Body of pancreas (tissue), 4 donors: ENCODE data around the gene WFDC9. TPM values are rescaled to one million over a fixed set of nuclear protein-coding genes. Genes with fewer than 3 reads are reported as not detected.
"Not testable (repeated sequence)": the region's sequence is repeated elsewhere in the genome, so short reads cannot be mapped to it uniquely, and the experiment has no call there.

ENCODE experiments used
- ATAC-seq: fragments of 150-250 bp; one replicate; pipeline ENCODE4 v1.9.1; 2016
- DNase-seq, 4 donors: peaks; one replicate each; pipeline ENCODE4 v3.0.0-alpha.2; 2019
- H3K27ac ChIP-seq, 4 donors: fragments of 200-600 bp; sonication (generic); 1 replicate in 3 of 4; 2 replicates in 1 of 4; pipeline versions ENCODE4 v1.5.1 to v1.6.1; 2016 to 2019; ENCODE audit warnings: mild to moderate bottlenecking in 1 of 4, mixed read lengths in 1 of 4, moderate library complexity in 1 of 4
- H3K27me3 ChIP-seq, 2 donors: fragments of 200-600 bp; sonication (generic); one replicate each; pipeline ENCODE4 v1.6.0; 2016; ENCODE audit warnings: mild to moderate bottlenecking in 1 of 2
- H3K36me3 ChIP-seq, 2 donors: fragments of 200-600 bp; sonication (generic); replicated peaks in 1 of 2; 2 replicates each; pipeline ENCODE4 v1.5.1; 2016; ENCODE audit warnings: low read depth in 2 of 2; ENCODE audit not compliant: insufficient read depth in 1 of 2
- H3K4me1 ChIP-seq: fragments of 200-600 bp; sonication (generic); one replicate; pipeline ENCODE4 v1.6.0; 2016
- H3K4me3 ChIP-seq, 2 donors: fragments of 200-600 bp; sonication (generic); 1 replicate in 1 of 2; 2 replicates in 1 of 2; pipeline ENCODE4 v1.5.1; 2016 to 2019
- H3K9me3 ChIP-seq, 3 donors: fragments of 200-600 bp; sonication (generic); 1 replicate in 2 of 3; 2 replicates in 1 of 3; pipeline ENCODE4 v1.5.1; 2016
- CTCF ChIP-seq, 7 experiments: fragments of 450-650 bp in 4 of 7; fragments of 200-600 bp in 3 of 7; sonication (generic) in 3 of 7; IDR thresholded peaks; one replicate each; pipeline ENCODE4 v1.5.1; 2016 to 2019; ENCODE audit warnings: antibody characterized with exemption in 7 of 7
- POLR2A ChIP-seq, 3 donors: fragments of 450-650 bp; IDR thresholded peaks; one replicate each; pipeline ENCODE4 v1.6.1; 2016; ENCODE audit warnings: antibody characterized with exemption in 3 of 3, mild to moderate bottlenecking in 2 of 3
- WGBS, 2 donors: methylation state at CpG; one replicate each; pipeline ENCODE4 v1.1.5; 2017; 5-methylcytosine and 5-hydroxymethylcytosine counted together
- intact Hi-C: fragments of 100-400 bp; cut with DNase I; formaldehyde crosslinking; loops from one replicate; pipeline ENCODE4 v1.15.1; 2023
- total RNA-seq, 2 donors: library from RNA; depleted of rRNA; stranded (reverse); fragments of >200 nt; gene quantifications; one replicate each; pipeline ENCODE4 v1.1.0, GENCODE V29; 2016

Gene WFDC9
- total RNA-seq = not detected

- ATAC-seq (no peak), DNase-seq (no peak)
- WGBS, 2 donors = 65 to 68% methylated on average over 4 of the region's 4 CpGs
- intact Hi-C loops = no loop called here
- Histone ChIP-seq H3K27ac (no peak within 1 kb of the TSS), H3K27me3 (no peaks in the 10 kb centered on the region), H3K9me3 (no peaks in the 10 kb centered on the region), H3K4me3 (no peak within 1 kb of the TSS), H3K4me1 (no peaks in the 10 kb centered on the region), H3K36me3 (no peaks in the 10 kb centered on the region)
- TF ChIP-seq CTCF (IDR thresholded peaks at IDR 0.05) (no peak), POLR2A (IDR thresholded peaks at IDR 0.05) (no peak)
Measured at GRCh38 chr20:45631184-45631583, at the start of gene WFDC9. Gene WFDC9, minus strand, starts transcription at chr20:45631284. Its CDS starts 21,103 bp downstream, at chr20:45610181.

GRCh38 chr20:45679650-45680049, 48.6 kb upstream of the WFDC9 start:
- TF ChIP-seq POLR2A (IDR thresholded peaks at IDR 0.05) (no peak), CTCF (IDR thresholded peaks at IDR 0.05) (no peak)
- Histone ChIP-seq H3K27ac (no peak overlapping the region), H3K27me3 (no peaks in the 10 kb centered on the region), H3K4me1 (no peaks in the 10 kb centered on the region), H3K4me3 (no peak overlapping the region), H3K9me3 (peaks cover 0 to 8% (median 0%) of the 10 kb centered on the region in 3 donors), H3K36me3 (no peaks in the 10 kb centered on the region)
- no peak for ATAC-seq
- intact Hi-C loops = no loop called here
- no peak for DNase-seq

- H3K4me3 ChIP-seq = no peak overlapping the region
- no peaks in the 10 kb centered on the region for H3K27me3 ChIP-seq
- ATAC-seq = no peak
- H3K36me3 ChIP-seq = no peaks in the 10 kb centered on the region
- intact Hi-C loops = no loop called here
- no peak overlapping the region for H3K27ac ChIP-seq
- H3K4me1 ChIP-seq = no peaks in the 10 kb centered on the region
- H3K9me3 ChIP-seq = no peaks in the 10 kb centered on the region
- no peak for DNase-seq
- TF ChIP-seq CTCF (IDR thresholded peaks at IDR 0.05) (no peak), POLR2A (IDR thresholded peaks at IDR 0.05) (no peak)
Measured at GRCh38 chr20:45672765-45673164, 41.7 kb upstream of the WFDC9 start.

DNA sequence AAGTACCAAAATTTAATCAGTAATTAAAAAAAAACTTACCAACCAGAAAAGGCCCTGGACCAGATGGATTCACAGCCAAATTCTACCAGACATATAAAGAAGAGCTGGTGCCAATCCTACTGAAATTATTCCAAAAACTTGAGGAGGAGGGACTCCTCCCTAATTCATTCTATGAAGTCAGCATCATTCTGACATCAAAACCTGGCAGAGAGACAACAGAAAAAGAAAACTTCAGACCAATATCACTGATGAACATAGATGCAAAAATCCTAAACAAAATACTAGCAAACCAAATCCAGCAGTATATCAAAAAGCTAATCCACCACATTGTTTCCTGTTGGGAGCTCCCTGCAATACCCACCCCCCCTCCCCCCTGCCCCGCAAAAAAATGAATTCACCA, 39.1 kb upstream of the WFDC9 start, which contains the start of gene WFDC11:
TSS of gene WFDC11 (minus strand) at position 101 of the 400 bp plus-strand sequence. CDS start 19,639 bp downstream, outside the sequence.
- Histone ChIP-seq H3K4me1 (no peaks in the 10 kb centered on the region), H3K27ac (no peak within 1 kb of the TSS), H3K4me3 (no peak within 1 kb of the TSS), H3K27me3 (no peaks in the 10 kb centered on the region), H3K36me3 (no peaks in the 10 kb centered on the region), H3K9me3 (no peaks in the 10 kb centered on the region)
- TF ChIP-seq CTCF (IDR thresholded peaks at IDR 0.05) (no peak), POLR2A (IDR thresholded peaks at IDR 0.05) (no peak)
- ATAC-seq = no peak
- WGBS, 2 donors = 73 to 80% methylated on average over 1 of the region's 1 CpG
- intact Hi-C loops = no loop called here
- DNase-seq = no peak

DNA sequence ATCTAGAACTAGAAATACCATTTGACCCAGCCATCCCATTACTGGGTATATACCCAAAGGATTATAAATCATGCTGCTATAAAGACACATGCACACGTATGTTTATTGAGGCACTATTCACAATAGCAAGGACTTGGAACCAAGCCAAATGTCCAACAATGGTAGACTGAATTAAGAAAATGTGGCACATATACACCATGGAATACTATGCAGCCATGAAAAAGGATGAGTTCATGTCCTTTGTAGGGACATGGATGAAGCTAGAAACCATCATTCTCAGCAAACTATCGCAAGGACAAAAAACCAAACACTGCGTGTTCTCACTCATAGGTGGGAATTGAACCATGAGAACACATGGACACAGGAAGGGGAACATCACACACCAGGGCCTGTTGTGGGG, 26.0 kb upstream of the WFDC9 start:
- H3K27ac ChIP-seq, ATAC-seq, H3K4me3 ChIP-seq, DNase-seq, H3K4me1 ChIP-seq, H3K36me3 ChIP-seq, H3K9me3 ChIP-seq, H3K27me3 ChIP-seq, intact Hi-C loops: not testable (repeated sequence)
- 43 to 72% methylated on average over 3 of the region's 3 CpGs for WGBS, 2 donors

DNA sequence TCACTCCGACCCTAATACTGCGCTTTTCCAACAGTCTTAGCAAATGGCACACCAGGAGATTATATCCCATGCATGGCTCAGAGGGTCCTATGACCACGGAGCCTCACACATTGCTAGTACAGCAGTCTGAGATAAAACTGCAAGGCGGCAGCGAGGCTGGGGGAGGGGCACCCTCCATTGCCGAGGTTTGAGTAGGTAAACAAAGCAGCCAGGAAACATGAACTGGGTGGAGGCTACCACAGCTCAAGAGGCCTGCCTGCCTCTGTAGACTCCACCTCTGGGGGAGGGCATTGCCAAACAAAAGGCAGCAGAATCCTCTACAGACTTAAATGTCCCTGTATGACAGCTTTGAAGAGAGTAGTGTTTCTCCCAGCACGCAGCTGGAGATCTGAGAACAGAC, 20.6 kb upstream of the WFDC9 start:
- H3K27me3 ChIP-seq, ATAC-seq, DNase-seq, H3K36me3 ChIP-seq, H3K4me3 ChIP-seq, H3K27ac ChIP-seq, intact Hi-C loops, H3K4me1 ChIP-seq, H3K9me3 ChIP-seq: not testable (repeated sequence)
- 68 to 79% methylated on average over 6 to 7 of the region's 7 CpGs for WGBS, 2 donors
